ENCODE data around the gene SLC2A2.

SLC2A2 gene

GRCh38 chr3:170967126-170967525, 59.4 kb downstream of the SLC2A2 start:
- 84 to 87% methylated on average over 1 of the region's 1 CpG for WGBS, 2 experiments
- H3K27me3 ChIP-seq (ENCODE audit: control insufficient read depth, insufficient read depth, low read length, poor library complexity, severe bottlenecking), result no peaks in the 10 kb centered on the region

GRCh38 chr3:170966495-170966894, 60.0 kb downstream of the SLC2A2 start:
- Histone ChIP-seq H3K4me3 (ENCODE audit: insufficient read depth, low read depth, low read length) (no peak overlapping the region), H3K27ac (ENCODE audit: insufficient read depth, low read depth, low read length, poor library complexity, severe bottlenecking) (no peak overlapping the region), H3K36me3 (ENCODE audit: control insufficient read depth, insufficient read depth, low read length) (no peaks in the 10 kb centered on the region), H3K9me3 (ENCODE audit: control insufficient read depth, low read length) (no peaks in the 10 kb centered on the region), H3K4me1 (ENCODE audit: control insufficient read depth, insufficient read depth, low read length) (no peaks in the 10 kb centered on the region), H3K27me3 (ENCODE audit: control insufficient read depth, insufficient read depth, low read length, poor library complexity, severe bottlenecking) (no peaks in the 10 kb centered on the region)
- 100% methylated on average over 1 of the region's 1 CpG; no CpG with 5 or more reads in 1 of the 2 experiments for WGBS, 2 experiments

More at GRCh38 chr3:170967126-170967525, 59.4 kb downstream of the SLC2A2 start:
- H3K9me3 ChIP-seq (ENCODE audit: control insufficient read depth, low read length), result no peaks in the 10 kb centered on the region
- H3K27ac ChIP-seq (ENCODE audit: insufficient read depth, low read depth, low read length, poor library complexity, severe bottlenecking), result no peak overlapping the region
- H3K36me3 ChIP-seq (ENCODE audit: control insufficient read depth, insufficient read depth, low read length), result no peaks in the 10 kb centered on the region
- no peak overlapping the region for H3K4me3 ChIP-seq (ENCODE audit: insufficient read depth, low read depth, low read length)
- no peaks in the 10 kb centered on the region for H3K4me1 ChIP-seq (ENCODE audit: control insufficient read depth, insufficient read depth, low read length)

- Histone ChIP-seq H3K36me3 (ENCODE audit: control insufficient read depth, insufficient read depth, low read length) (no peaks in the 10 kb centered on the region), H3K27me3 (ENCODE audit: control insufficient read depth, insufficient read depth, low read length, poor library complexity, severe bottlenecking) (no peaks in the 10 kb centered on the region), H3K9me3 (ENCODE audit: control insufficient read depth, low read length) (no peaks in the 10 kb centered on the region), H3K4me3 (ENCODE audit: insufficient read depth, low read depth, low read length) (no peak overlapping the region), H3K27ac (ENCODE audit: insufficient read depth, low read depth, low read length, poor library complexity, severe bottlenecking) (no peak overlapping the region), H3K4me1 (ENCODE audit: control insufficient read depth, insufficient read depth, low read length) (no peaks in the 10 kb centered on the region)
Observed at GRCh38 chr3:170962411-170962810, 64.1 kb downstream of the SLC2A2 start.

- no peaks in the 10 kb centered on the region for H3K36me3 ChIP-seq (ENCODE audit: control insufficient read depth, insufficient read depth, low read length)
- H3K27ac ChIP-seq (ENCODE audit: insufficient read depth, low read depth, low read length, poor library complexity, severe bottlenecking), result no peak overlapping the region
- H3K27me3 ChIP-seq (ENCODE audit: control insufficient read depth, insufficient read depth, low read length, poor library complexity, severe bottlenecking), result no peaks in the 10 kb centered on the region
- no peaks in the 10 kb centered on the region for H3K4me1 ChIP-seq (ENCODE audit: control insufficient read depth, insufficient read depth, low read length)
- no peak overlapping the region for H3K4me3 ChIP-seq (ENCODE audit: insufficient read depth, low read depth, low read length)
- 43 to 45% methylated on average over 4 of the region's 4 CpGs for WGBS, 2 experiments
- H3K9me3 ChIP-seq (ENCODE audit: control insufficient read depth, low read length), result no peaks in the 10 kb centered on the region
Observed at GRCh38 chr3:170961616-170962400, 64.7 kb downstream of the SLC2A2 start.

- Histone ChIP-seq H3K4me1 (ENCODE audit: control insufficient read depth, insufficient read depth, low read length) (no peaks in the 10 kb centered on the region), H3K4me3 (ENCODE audit: insufficient read depth, low read depth, low read length) (no peak overlapping the region), H3K9me3 (ENCODE audit: control insufficient read depth, low read length) (no peaks in the 10 kb centered on the region), H3K36me3 (ENCODE audit: control insufficient read depth, insufficient read depth, low read length) (no peaks in the 10 kb centered on the region), H3K27me3 (ENCODE audit: control insufficient read depth, insufficient read depth, low read length, poor library complexity, severe bottlenecking) (no peaks in the 10 kb centered on the region), H3K27ac (ENCODE audit: insufficient read depth, low read depth, low read length, poor library complexity, severe bottlenecking) (no peak overlapping the region)
- 86% methylated on average over 1 of the region's 1 CpG; no CpG with 5 or more reads in 1 of the 2 experiments for WGBS, 2 experiments
Observed at GRCh38 chr3:170959457-170959856, 67.1 kb downstream of the SLC2A2 start.

GRCh38 chr3:170956647-170957046, 69.9 kb downstream of the SLC2A2 start:
- Histone ChIP-seq H3K27ac (ENCODE audit: insufficient read depth, low read depth, low read length, poor library complexity, severe bottlenecking) (no peak overlapping the region), H3K4me1 (ENCODE audit: control insufficient read depth, insufficient read depth, low read length) (no peaks in the 10 kb centered on the region), H3K4me3 (ENCODE audit: insufficient read depth, low read depth, low read length) (no peak overlapping the region), H3K27me3 (ENCODE audit: control insufficient read depth, insufficient read depth, low read length, poor library complexity, severe bottlenecking) (no peaks in the 10 kb centered on the region), H3K36me3 (ENCODE audit: control insufficient read depth, insufficient read depth, low read length) (no peaks in the 10 kb centered on the region), H3K9me3 (ENCODE audit: control insufficient read depth, low read length) (no peaks in the 10 kb centered on the region)

GRCh38 chr3:170953736-170954135, 72.8 kb downstream of the SLC2A2 start:
- H3K4me3 ChIP-seq (ENCODE audit: insufficient read depth, low read depth, low read length), result no peak overlapping the region
- no peak overlapping the region for H3K27ac ChIP-seq (ENCODE audit: insufficient read depth, low read depth, low read length, poor library complexity, severe bottlenecking)
- WGBS, 2 experiments, result 86 to 87% methylated on average over 12 of the region's 12 CpGs

GRCh38 chr3:170953229-170953628, 73.3 kb downstream of the SLC2A2 start:
- 84 to 86% methylated on average over 13 of the region's 13 CpGs for WGBS, 2 experiments
- H3K27ac ChIP-seq (ENCODE audit: insufficient read depth, low read depth, low read length, poor library complexity, severe bottlenecking), result no peak overlapping the region
- H3K4me3 ChIP-seq (ENCODE audit: insufficient read depth, low read depth, low read length), result no peak overlapping the region
- H3K9me3 ChIP-seq (ENCODE audit: control insufficient read depth, low read length), result no peaks in the 10 kb centered on the region
- H3K36me3 ChIP-seq (ENCODE audit: control insufficient read depth, insufficient read depth, low read length), result no peaks in the 10 kb centered on the region
- no peaks in the 10 kb centered on the region for H3K4me1 ChIP-seq (ENCODE audit: control insufficient read depth, insufficient read depth, low read length)
- H3K27me3 ChIP-seq (ENCODE audit: control insufficient read depth, insufficient read depth, low read length, poor library complexity, severe bottlenecking), result no peaks in the 10 kb centered on the region

More at GRCh38 chr3:170953736-170954135, 72.8 kb downstream of the SLC2A2 start:
- Histone ChIP-seq H3K27me3 (ENCODE audit: control insufficient read depth, insufficient read depth, low read length, poor library complexity, severe bottlenecking) (no peaks in the 10 kb centered on the region), H3K9me3 (ENCODE audit: control insufficient read depth, low read length) (no peaks in the 10 kb centered on the region), H3K4me1 (ENCODE audit: control insufficient read depth, insufficient read depth, low read length) (no peaks in the 10 kb centered on the region), H3K36me3 (ENCODE audit: control insufficient read depth, insufficient read depth, low read length) (no peaks in the 10 kb centered on the region)

- Histone ChIP-seq H3K9me3 (ENCODE audit: control insufficient read depth, low read length) (no peaks in the 10 kb centered on the region), H3K36me3 (ENCODE audit: control insufficient read depth, insufficient read depth, low read length) (no peaks in the 10 kb centered on the region), H3K27ac (ENCODE audit: insufficient read depth, low read depth, low read length, poor library complexity, severe bottlenecking) (no peak overlapping the region), H3K27me3 (ENCODE audit: control insufficient read depth, insufficient read depth, low read length, poor library complexity, severe bottlenecking) (no peaks in the 10 kb centered on the region), H3K4me3 (ENCODE audit: insufficient read depth, low read depth, low read length) (no peak overlapping the region), H3K4me1 (ENCODE audit: control insufficient read depth, insufficient read depth, low read length) (no peaks in the 10 kb centered on the region)
- 93 to 94% methylated on average over 2 of the region's 2 CpGs for WGBS, 2 experiments
Observed at GRCh38 chr3:170949211-170949610, 77.3 kb downstream of the SLC2A2 start.

- no peak overlapping the region for H3K27ac ChIP-seq (ENCODE audit: insufficient read depth, low read depth, low read length, poor library complexity, severe bottlenecking)
- 95 to 96% methylated on average over 25 of the region's 25 CpGs for WGBS, 2 experiments
- no peak overlapping the region for H3K4me3 ChIP-seq (ENCODE audit: insufficient read depth, low read depth, low read length)
- no peaks in the 10 kb centered on the region for H3K4me1 ChIP-seq (ENCODE audit: control insufficient read depth, insufficient read depth, low read length)
- H3K9me3 ChIP-seq (ENCODE audit: control insufficient read depth, low read length), result no peaks in the 10 kb centered on the region
- H3K36me3 ChIP-seq (ENCODE audit: control insufficient read depth, insufficient read depth, low read length), result no peaks in the 10 kb centered on the region
- no peaks in the 10 kb centered on the region for H3K27me3 ChIP-seq (ENCODE audit: control insufficient read depth, insufficient read depth, low read length, poor library complexity, severe bottlenecking)
Observed at GRCh38 chr3:170947018-170947769, 79.3 kb downstream of the SLC2A2 start.
